HG03575 (cell line): ENCODE results near the gene TRAPPC10.
"Not testable (repeated sequence)": the region's sequence is repeated elsewhere in the genome, so short reads cannot be mapped to it uniquely, and the experiment has no call there.

ENCODE experiments used
- ATAC-seq: cut with Tn5 transposase; IDR thresholded peaks from one replicate; pipeline ENCODE4 v1.9.1; 2021; ENCODE audit not compliant: unreplicated experiment, insufficient number of reproducible peaks, low FRiP score; ENCODE audit errors: extremely low read depth

TRAPPC10 gene

DNA sequence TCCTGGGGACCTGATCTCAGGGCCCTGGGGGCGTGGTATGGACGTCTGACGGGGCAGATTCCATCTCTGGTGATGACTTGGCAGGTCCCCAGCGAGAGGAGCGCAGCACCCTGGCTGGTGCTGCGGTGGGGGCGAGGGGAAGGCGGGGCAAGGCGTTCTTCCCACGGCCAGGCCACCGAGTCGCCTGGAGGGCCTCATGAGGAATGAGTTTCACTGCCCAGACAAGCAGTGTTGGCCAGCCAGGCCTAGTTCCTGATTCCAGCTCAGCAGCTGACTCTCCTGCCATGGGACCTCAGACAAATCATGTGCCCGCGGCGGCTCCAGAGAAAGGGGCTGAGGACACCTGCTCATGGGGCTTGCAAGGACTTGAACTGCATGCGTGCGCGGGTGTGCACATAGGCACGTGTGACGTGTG is 142.7 kb downstream of the TRAPPC10 start:
- ATAC-seq: not testable (repeated sequence)

DNA sequence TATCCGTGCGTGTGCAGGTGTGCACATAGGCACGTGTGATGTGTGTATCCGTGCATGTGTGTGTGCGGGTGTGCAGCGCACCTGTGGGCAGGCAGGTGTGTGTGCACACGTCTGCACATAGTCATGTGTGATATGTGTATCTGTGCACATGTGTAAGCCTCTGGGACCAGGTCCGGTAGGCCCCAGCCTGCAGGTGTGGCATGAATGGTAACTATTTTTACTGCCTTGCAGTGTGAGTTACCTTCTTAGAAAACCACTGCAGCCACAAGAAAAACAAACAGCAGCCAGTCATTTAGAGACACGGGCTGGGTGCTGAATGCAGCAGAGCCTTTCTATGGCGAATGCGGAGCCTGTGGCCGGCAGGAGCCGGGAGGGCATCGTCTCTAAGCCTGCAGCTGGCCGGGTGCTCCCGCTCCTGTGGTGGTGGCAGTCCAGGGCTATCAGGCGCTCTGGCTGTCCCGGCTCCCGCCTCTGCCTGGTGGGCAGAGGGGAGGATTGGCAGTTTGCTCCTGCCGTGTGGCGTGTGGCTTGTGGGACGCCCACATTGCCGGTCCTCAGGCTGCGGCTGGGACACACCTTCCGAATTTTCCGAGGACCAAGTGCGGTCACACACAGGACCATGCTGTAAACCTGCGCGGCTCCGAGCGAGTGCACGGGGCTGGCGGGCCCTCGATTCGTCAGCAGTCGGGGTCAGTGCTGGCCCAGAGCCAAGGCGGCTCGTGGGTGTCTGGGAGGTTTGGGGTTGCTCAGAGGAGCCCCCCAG is 143.3 kb downstream of the TRAPPC10 start:
- not testable (repeated sequence) for ATAC-seq

GRCh38 chr21:44155994-44156380 is 143.9 kb downstream of the TRAPPC10 start:
- ATAC-seq: not testable (repeated sequence)
